ENCODE measurements around the gene SLC22A25.

DNA sequence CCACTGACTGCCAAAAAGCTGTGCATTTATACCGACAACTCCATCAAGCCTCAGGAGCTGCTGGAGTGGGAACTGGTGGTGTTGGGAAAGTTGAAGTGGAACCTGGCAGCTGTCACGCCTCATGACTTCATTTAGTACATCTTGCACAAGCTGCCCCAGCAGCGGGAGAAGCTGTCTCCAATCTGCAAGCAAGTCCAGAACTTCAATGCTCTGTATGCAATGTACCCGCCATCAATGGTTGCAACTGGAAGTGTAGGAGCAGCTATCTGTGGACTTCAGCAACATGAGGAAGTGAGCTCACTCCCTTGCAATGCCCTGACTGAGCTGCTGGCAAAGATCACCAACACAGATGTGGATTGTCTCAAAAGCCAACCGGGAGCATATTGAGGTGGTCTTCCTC lies at the start of gene SLC22A25:
- no peak for TF ChIP-seq BRCA1 (IDR thresholded peaks at IDR 0.05; ENCODE audit: low read depth, low read length)
- TF ChIP-seq, protein P1, sequence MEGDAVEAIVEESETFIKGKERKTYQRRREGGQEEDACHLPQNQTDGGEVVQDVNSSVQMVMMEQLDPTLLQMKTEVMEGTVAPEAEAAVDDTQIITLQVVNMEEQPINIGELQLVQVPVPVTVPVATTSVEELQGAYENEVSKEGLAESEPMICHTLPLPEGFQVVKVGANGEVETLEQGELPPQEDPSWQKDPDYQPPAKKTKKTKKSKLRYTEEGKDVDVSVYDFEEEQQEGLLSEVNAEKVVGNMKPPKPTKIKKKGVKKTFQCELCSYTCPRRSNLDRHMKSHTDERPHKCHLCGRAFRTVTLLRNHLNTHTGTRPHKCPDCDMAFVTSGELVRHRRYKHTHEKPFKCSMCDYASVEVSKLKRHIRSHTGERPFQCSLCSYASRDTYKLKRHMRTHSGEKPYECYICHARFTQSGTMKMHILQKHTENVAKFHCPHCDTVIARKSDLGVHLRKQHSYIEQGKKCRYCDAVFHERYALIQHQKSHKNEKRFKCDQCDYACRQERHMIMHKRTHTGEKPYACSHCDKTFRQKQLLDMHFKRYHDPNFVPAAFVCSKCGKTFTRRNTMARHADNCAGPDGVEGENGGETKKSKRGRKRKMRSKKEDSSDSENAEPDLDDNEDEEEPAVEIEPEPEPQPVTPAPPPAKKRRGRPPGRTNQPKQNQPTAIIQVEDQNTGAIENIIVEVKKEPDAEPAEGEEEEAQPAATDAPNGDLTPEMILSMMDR (IDR thresholded peaks at IDR 0.05 in 2 of 3, conservative IDR thresholded peaks at IDR 0.05 in 1 of 3; ENCODE audit: control insufficient read depth in 2 of 3, extremely low read depth in 1 of 3, insufficient read depth in 1 of 3, low read depth in 3 of 3, low read length in 3 of 3) = no peak
- no peak for TF ChIP-seq SRF (IDR thresholded peaks at IDR 0.05; ENCODE audit: low read depth in 2 of 2, low read length in 2 of 2)
- no peak for TF ChIP-seq POLR2A (IDR thresholded peaks at IDR 0.05; ENCODE audit: low read depth, low read length)
- TF ChIP-seq SP1 (IDR thresholded peaks at IDR 0.05; ENCODE audit: low read depth, low read length) = no peak
- TF ChIP-seq, protein P2, sequence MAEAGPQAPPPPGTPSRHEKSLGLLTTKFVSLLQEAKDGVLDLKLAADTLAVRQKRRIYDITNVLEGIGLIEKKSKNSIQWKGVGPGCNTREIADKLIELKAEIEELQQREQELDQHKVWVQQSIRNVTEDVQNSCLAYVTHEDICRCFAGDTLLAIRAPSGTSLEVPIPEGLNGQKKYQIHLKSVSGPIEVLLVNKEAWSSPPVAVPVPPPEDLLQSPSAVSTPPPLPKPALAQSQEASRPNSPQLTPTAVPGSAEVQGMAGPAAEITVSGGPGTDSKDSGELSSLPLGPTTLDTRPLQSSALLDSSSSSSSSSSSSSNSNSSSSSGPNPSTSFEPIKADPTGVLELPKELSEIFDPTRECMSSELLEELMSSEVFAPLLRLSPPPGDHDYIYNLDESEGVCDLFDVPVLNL (IDR thresholded peaks at IDR 0.05; ENCODE audit: low read depth, low read length) = no peak
- TF ChIP-seq MYC (IDR thresholded peaks at IDR 0.05; ENCODE audit: insufficient read depth, insufficient read length, insufficient replicate concordance, low read length, severe bottlenecking) = no peak
- no peak for TF ChIP-seq GABPA (IDR thresholded peaks at IDR 0.05; ENCODE audit: low read depth)
- TF ChIP-seq CREM (IDR thresholded peaks at IDR 0.05; ENCODE audit: low read depth) = no peak
- TF ChIP-seq BCL3 (IDR thresholded peaks at IDR 0.05; ENCODE audit: borderline replicate concordance, insufficient read depth, low read depth, low read length, poor library complexity, severe bottlenecking) = no peak
- TF ChIP-seq EZH2 (IDR thresholded peaks at IDR 0.05; ENCODE audit: borderline replicate concordance, control insufficient read depth, low read depth, low read length) = no peak
- TF ChIP-seq CHD1 (IDR thresholded peaks at IDR 0.05; ENCODE audit: low read depth, low read length) = no peak
- no peak for TF ChIP-seq RAD21 (IDR thresholded peaks at IDR 0.05; ENCODE audit: insufficient read depth, low read depth, low read length)
- TF ChIP-seq EP300 (IDR thresholded peaks at IDR 0.05; ENCODE audit: borderline replicate concordance in 1 of 2, control insufficient read depth in 1 of 2, low read depth in 2 of 2, low read length in 2 of 2) = no peak

All from GM12878 (cell line).